ENCODE results near the gene ACOX2.

The ACOX2 gene

DNA sequence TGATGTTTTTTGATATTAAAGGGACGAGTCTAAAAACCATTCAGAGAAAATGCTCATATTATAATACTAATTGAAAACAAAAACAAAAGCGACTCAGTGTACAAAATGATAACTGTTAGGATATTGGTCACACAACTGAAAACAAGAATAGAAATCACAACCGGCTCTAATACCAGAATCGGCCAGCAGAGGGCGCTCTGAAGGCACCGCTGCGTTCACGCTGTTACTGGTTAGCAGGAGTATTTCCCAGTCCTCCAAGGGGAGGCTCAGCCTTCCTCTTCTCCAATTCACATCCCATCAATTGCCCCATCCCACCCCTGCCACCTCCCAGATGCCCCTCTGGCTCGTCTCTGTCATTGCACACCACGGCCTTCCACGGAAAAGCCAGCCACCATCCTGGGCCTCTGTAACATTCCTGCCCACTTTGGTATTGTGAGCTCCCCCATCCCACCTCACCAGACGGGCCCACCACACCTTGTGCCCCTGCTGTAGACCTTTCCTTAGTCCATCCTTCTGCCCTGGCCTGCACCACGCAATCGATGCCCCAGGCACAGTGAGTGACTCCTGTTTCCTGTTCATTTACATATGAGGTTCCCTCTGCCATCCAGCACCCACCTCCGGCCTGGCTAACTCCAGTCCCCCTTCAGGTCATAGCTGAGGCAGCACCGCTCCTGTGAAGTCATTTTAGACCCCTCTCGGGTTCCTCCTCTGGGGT, 31.7 kb upstream of the ACOX2 start:
- peak; percentile 78 for DNase-seq (ENCODE audit: extremely low spot score)
- CTCF ChIA-PET, result interaction anchor here (0.6 to 5.5 kb wide), 11 partner anchors 8 to 67 kb away, joined by 3 to 50 read pairs (median 3); no protein-coding TSS in a partner anchor
- no peak for TF ChIP-seq L3MBTL2 (conservative IDR thresholded peaks at IDR 0.05)
- TF ChIP-seq NFRKB (IDR thresholded peaks at IDR 0.05), result no peak
- no peak for TF ChIP-seq FOXM1 (IDR thresholded peaks at IDR 0.05; ENCODE audit: borderline replicate concordance)
- POLR2A ChIA-PET, result no interaction called here

DNA sequence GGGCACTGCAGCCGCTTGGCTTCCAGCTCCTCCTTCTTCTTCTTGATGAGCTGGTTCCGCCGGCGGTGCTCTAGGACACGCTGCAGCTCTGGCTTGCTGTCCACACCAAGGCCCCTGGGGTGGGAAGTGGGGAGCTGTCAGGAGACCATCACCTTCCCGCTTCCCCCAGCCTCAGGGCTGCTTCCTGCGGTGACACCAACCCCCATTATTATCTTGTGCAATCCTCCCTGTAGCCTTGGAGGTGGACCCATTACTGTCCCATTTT, 30.2 kb upstream of the ACOX2 start:
- CTCF ChIA-PET, result interaction anchor here (0.8 to 5.5 kb wide), 6 partner anchors 10 to 74 kb away, joined by 4 to 50 read pairs (median 4); no protein-coding TSS in a partner anchor
- TF ChIP-seq LEF1 (IDR thresholded peaks at IDR 0.05; ENCODE audit: borderline replicate concordance), result no peak
- TF ChIP-seq TARDBP (IDR thresholded peaks at IDR 0.05), result no peak
- no peak for TF ChIP-seq FOXK2 (IDR thresholded peaks at IDR 0.05)
- no peak for TF ChIP-seq BHLHE40 (IDR thresholded peaks at IDR 0.05; ENCODE audit: borderline replicate concordance)
- TF ChIP-seq, protein P1, sequence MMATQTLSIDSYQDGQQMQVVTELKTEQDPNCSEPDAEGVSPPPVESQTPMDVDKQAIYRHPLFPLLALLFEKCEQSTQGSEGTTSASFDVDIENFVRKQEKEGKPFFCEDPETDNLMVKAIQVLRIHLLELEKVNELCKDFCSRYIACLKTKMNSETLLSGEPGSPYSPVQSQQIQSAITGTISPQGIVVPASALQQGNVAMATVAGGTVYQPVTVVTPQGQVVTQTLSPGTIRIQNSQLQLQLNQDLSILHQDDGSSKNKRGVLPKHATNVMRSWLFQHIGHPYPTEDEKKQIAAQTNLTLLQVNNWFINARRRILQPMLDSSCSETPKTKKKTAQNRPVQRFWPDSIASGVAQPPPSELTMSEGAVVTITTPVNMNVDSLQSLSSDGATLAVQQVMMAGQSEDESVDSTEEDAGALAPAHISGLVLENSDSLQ (IDR thresholded peaks at IDR 0.05), result no peak
- no peak for TF ChIP-seq NFRKB (IDR thresholded peaks at IDR 0.05)
- no peak for DNase-seq (ENCODE audit: extremely low spot score)
- POLR2A ChIA-PET, result no interaction called here

DNA sequence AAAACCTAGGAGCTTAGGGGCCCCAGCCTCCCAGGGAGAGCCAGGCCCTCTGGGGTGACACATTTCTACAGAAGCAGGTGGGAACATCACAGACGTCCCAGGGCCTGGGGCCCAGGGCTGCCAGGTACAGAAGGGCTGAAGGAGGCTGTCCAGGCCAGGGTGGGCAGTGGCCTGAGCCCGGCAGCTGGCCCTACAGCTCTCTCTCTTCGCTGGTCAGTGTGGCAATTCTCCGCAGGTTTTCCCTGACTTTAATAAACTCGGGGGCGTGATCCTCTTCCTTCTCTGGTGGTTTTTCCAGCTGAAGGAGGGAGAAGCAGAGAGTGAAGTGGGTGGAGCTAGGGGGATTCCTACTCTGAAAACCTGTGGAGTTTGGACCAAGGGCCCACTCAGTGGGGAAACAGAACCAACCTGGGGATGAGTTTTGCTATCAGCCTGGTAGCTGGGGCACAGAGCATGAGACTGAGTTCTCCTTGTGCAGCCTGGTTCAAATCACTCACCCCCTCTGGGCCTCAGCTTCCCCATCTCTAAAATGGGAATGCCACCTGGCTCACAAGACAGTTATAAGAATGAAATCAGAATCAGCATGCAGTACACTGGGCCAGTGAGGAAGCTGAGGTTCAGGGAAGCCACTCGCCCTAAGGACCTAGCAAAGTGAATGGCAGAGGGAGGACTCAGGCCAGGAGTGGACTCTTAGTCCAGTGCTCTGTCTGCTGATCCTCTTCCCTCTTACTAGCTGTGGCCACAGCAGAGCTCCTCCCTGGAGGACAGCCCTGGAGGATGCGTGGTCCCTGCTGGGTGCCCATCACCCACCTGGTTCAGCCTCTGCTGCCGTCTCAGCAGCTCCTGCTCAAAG, 29.6 kb upstream of the ACOX2 start:
- CTCF ChIA-PET, result interaction anchor here (0.6 to 5.5 kb wide), 7 partner anchors 10 to 259 kb away, joined by 3 to 50 read pairs (median 4); no protein-coding TSS in a partner anchor
- no peak for DNase-seq (ENCODE audit: extremely low spot score)
- TF ChIP-seq FOXK2 (IDR thresholded peaks at IDR 0.05), result no peak
- TF ChIP-seq LEF1 (IDR thresholded peaks at IDR 0.05; ENCODE audit: borderline replicate concordance), result no peak
- no peak for TF ChIP-seq SUZ12 (IDR thresholded peaks at IDR 0.05)
- TF ChIP-seq, protein P1 (IDR thresholded peaks at IDR 0.05), result no peak
- no peak for TF ChIP-seq SP1 (IDR thresholded peaks at IDR 0.05)
- TF ChIP-seq NFRKB (IDR thresholded peaks at IDR 0.05), result no peak
- TF ChIP-seq ARNT (IDR thresholded peaks at IDR 0.05), result no peak
- no peak for TF ChIP-seq FOXM1 (IDR thresholded peaks at IDR 0.05; ENCODE audit: borderline replicate concordance)
- TF ChIP-seq CTBP1 (IDR thresholded peaks at IDR 0.05; ENCODE audit: borderline replicate concordance), result no peak
- TF ChIP-seq HDGF (IDR thresholded peaks at IDR 0.05; ENCODE audit: borderline replicate concordance), result no peak
- no peak for TF ChIP-seq L3MBTL2 (conservative IDR thresholded peaks at IDR 0.05)
- no peak for TF ChIP-seq ZNF384 (IDR thresholded peaks at IDR 0.05)
- TF ChIP-seq ELF4 (IDR thresholded peaks at IDR 0.05), result no peak
- no peak for TF ChIP-seq BHLHE40 (IDR thresholded peaks at IDR 0.05; ENCODE audit: borderline replicate concordance)
- TF ChIP-seq TARDBP (IDR thresholded peaks at IDR 0.05), result no peak
- TF ChIP-seq FOXA1 (IDR thresholded peaks at IDR 0.05), result no peak
- POLR2A ChIA-PET, result interaction anchor here (0.8 kb wide), 1 partner anchor 49 kb away, joined by 3 read pairs; no protein-coding TSS in a partner anchor

DNA sequence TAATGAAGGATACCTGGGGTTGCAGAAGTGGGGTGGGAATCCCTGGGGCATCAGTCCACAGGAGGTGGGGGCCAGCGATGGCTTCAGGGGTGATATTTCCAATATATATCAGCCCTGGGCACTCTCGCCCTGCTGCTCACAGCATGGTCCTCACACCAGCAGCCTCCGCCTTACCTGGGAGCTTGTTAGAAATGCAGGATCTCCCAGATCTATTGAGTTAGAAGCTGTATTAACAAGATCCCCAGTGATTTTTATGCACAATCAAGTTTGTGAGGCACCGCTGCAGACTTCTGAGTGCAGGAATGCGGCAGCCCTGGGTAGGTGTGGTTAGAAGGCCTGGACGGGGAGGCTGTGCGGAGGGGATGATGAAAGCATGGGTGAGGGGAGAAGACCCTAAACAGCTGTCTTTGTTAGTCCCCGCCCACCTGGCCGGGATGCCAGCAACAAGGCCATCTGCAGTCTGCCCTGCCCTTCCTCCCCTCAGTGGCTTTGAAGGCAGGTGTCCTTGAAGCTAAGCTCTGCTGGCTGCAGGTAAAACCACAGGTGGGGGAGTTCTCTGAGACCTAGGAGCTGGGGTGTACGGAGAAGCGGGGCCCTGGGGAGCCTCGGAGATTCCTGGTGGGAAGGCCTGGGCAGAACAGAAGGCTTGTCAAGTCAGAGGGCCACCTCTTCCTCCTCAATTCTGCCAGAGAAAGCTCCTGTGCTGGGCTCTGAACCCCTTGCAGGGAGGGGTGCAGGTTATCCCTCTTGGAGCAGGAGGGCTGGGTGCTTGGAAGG, 28.8 kb upstream of the ACOX2 start:
- no peak for DNase-seq (ENCODE audit: extremely low spot score)
- TF ChIP-seq ELF4 (IDR thresholded peaks at IDR 0.05) (no peak), HDGF (IDR thresholded peaks at IDR 0.05; ENCODE audit: borderline replicate concordance) (no peak), FOXA1 (IDR thresholded peaks at IDR 0.05) (no peak), FOXK2 (IDR thresholded peaks at IDR 0.05) (no peak), ZNF384 (IDR thresholded peaks at IDR 0.05) (no peak)
- TF ChIP-seq, protein P1 (IDR thresholded peaks at IDR 0.05), result no peak
- ChIA-PET POLR2A (interaction anchor here (0.8 kb wide), 1 partner anchor 50 kb away, joined by 3 read pairs; no protein-coding TSS in a partner anchor), CTCF (interaction anchor here (0.6 to 5.5 kb wide), 5 partner anchors 9 to 258 kb away, joined by 3 to 50 read pairs (median 4); no protein-coding TSS in a partner anchor)

DNA sequence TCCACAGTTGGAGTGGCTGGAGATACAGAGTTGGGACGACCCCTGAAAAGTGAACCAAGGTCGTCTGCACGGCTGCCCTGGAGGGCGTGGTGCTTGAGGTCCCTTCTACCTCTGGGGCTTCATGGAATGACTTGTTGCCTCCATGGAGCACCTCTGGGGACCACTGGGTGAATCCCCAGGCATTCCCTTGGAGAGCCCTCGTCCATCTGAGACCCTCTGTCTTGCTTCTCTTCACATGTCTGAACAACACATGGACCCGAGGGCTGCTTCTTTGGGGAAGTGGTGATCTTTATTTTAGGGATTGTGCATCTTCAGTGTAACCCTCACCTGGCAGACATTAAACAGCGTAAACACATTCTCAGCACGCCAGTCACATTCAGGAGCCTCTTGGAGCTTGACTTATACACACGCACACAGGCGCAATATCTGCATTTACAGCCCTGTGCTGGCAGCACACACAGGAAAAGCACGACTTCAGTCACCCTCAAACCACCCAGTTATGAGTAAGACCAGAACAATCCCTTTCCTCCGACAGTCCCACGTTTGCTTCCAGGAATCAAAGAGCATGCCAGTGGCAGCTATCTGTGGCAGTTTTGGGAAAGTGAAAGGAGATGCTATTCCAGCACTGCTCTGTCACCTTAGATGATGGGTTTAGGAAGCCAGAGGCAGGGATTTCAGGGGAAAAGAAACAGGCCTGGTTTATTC, 27.6 kb upstream of the ACOX2 start:
- no peak for DNase-seq (ENCODE audit: extremely low spot score)
- CTCF ChIA-PET, result no interaction called here
- TF ChIP-seq SUZ12 (IDR thresholded peaks at IDR 0.05) (no peak), FOXM1 (IDR thresholded peaks at IDR 0.05; ENCODE audit: borderline replicate concordance) (no peak), ELF4 (IDR thresholded peaks at IDR 0.05) (no peak), TARDBP (IDR thresholded peaks at IDR 0.05) (no peak), ZNF384 (IDR thresholded peaks at IDR 0.05) (no peak), LEF1 (IDR thresholded peaks at IDR 0.05; ENCODE audit: borderline replicate concordance) (no peak), SP1 (IDR thresholded peaks at IDR 0.05) (no peak), BHLHE40 (IDR thresholded peaks at IDR 0.05; ENCODE audit: borderline replicate concordance) (no peak), FOXK2 (IDR thresholded peaks at IDR 0.05) (no peak), HDGF (IDR thresholded peaks at IDR 0.05; ENCODE audit: borderline replicate concordance) (no peak), NFRKB (IDR thresholded peaks at IDR 0.05) (no peak), ARNT (IDR thresholded peaks at IDR 0.05) (no peak), L3MBTL2 (conservative IDR thresholded peaks at IDR 0.05) (no peak), FOXA1 (IDR thresholded peaks at IDR 0.05) (no peak), CTBP1 (IDR thresholded peaks at IDR 0.05; ENCODE audit: borderline replicate concordance) (no peak)
- TF ChIP-seq, protein P1 (IDR thresholded peaks at IDR 0.05), result no peak
- POLR2A ChIA-PET, result no interaction called here

Measured in HEK293T (cell line).